ENCODE measurements around the gene DST.

The DST gene
- total RNA-seq, result 11.9 to 23.1 reads per million in 2 donors

DNA sequence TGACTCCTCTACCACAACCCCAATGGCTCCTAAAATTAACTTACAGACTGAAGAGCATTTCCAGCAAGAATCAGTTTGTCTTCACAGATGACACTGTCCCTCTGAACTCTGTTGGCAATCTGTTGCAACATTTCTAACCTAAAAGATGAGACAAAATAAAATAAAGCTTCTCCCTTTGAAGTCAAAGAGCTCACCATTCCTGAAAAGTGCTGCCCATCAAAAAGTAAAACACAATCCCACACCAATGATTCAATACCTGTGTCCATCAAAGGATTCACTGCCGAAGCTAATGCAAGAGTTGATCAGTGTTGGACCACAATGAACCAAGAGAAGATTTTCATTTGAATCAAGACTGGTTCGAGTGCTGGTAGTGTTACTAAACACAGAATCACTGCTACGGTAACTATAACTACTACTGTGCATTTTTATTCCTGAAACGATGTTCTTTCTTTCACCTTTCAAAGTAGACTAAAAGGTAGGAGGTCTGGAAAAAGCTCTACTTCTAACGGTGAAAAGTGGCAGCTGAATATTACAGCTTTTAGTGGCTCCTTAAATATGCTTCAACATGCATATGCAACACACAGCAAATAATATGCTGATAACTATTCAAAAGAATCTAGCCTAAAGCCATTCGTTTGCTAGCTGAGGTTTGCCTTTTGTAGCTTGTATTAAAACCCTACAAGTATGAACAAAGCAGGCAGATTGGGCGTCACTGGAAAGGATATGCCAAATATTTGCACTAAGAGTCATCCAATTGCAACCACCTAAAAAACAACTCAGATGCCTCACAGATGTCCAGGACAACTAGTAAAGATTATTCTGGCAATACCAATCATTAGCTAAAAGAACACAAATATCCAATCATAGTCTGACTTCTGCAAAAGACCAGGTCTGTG lies at the start of gene DST:
Gene DST, minus strand, starts transcription at position 524 of the 896 bp plus-strand sequence.
- DNase-seq, result no peak

DNA sequence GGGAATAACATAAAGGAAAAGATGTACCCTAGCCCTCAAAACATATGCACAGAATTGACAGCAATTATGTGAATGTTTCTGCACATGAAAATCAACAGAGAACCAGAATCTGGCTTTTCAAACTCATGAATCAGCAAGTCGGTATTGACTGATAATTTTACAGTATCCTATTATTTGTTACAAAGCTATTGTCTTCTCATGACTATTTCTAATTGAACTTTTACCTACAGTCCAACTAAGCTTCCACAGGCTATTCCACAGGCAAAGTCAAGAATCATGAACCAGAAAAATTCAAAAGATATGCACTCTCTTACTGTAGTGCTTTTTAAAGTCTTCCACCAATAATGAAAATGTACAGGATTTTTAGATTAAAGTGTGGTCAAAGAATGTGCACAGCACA lies 49.1 kb upstream of the DST start:
- no peak for DNase-seq

DNA sequence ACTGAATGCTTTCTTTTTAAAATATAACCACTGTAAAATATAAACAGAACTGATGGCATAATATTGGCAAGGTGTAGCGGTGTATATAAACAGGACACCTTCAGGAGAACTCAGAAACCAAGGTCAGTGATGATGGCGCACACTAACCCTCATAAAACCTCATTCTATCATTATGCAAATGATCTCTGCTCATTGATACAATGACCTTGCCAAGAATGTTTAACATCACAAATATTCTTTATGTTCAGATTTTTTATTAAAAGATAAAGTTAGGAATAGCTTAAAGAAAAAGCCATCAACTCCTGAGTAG lies 48.6 kb upstream of the DST start:
- DNase-seq, result no peak

DNA sequence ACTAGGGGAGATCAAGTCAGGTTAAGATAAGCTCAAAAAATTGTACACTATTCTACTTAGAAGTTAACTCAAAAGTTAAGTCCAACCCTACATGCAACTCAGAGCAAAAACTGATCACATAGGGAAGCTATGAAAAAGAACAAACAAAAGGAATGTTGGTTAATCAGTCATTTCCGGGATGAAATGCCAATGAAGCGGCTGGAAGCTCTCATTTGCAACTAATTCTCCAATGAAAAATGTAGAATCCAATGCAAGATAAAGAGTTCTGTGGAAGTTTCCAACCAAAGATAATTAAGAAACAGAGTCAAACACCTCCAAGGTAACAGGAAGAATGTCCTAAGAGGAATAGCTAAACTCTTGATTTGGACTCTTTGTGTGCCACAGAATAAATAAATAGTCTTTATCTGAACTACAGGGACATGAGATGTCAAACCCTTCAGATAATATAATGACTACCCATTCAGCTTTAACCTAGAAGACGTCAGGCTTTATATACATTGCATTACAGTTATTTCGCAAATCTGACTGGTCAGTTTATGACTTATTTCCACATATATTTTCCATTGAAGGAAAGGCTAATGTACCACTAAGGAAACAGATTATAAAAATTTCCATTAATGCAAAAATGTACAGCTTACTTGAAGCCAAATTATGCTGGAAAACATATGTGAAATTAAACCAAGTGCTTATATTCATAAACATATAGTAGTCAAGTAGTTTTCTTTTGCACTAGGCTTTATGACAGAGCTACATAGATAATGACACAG lies 48.0 kb upstream of the DST start:
- DNase-seq, result no peak

DNA sequence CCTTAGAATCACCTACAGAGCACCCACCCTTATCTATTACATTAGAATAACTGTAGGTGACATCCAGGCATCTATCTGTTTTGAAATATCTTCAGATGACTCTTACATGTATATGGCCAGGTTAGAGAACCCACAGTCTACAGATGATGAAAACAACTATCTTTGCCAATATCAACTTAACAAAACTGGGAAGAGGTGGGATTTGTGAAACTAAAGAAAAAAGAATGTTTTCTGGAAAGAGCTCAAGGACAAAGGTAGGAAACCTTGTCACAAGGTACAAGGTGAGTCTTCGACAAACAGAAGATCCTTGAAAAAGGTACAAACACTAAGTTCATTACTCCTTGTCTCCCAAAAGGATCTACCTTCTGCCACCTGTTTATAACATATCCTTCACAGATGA lies 47.0 kb upstream of the DST start:
- DNase-seq, result no peak

DNA sequence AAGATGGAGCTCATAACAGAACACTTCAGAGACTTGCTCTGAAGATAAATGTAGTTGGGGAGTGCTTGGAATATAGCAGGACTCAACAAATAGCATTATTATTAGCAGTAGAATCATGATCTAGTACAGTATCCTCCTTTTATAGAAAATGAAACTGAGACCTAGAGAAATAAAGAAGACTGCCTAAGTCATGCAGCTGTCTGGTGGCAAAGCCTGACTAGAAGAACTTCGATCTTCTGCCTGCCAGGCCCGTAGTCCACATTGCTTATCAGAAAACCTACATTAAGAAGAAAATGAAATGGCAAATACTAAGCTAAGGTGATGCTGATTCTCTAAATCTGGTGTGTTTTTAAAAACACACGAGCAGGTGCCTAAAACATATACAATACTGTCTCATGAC lies 46.4 kb upstream of the DST start:
- DNase-seq, result no peak

DNA sequence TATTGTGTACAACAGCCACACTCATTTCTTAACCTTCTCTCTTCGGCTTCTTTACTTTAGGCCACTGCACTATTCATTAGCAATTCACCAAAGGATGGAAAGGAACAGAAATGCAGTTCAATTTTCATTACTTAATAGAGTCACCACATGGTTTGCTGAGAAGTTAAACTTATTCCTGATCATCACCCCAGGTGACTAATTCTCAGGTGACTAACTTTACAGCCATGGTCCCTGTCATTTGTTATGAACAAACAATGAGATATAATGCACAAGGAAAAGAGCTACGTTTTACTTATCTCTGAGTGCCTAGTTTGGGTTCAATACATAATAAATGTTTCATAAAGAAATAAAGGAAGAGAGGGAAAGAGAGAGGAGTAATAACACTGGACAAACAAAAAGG lies 45.8 kb upstream of the DST start:
- DNase-seq, result no peak

DNA sequence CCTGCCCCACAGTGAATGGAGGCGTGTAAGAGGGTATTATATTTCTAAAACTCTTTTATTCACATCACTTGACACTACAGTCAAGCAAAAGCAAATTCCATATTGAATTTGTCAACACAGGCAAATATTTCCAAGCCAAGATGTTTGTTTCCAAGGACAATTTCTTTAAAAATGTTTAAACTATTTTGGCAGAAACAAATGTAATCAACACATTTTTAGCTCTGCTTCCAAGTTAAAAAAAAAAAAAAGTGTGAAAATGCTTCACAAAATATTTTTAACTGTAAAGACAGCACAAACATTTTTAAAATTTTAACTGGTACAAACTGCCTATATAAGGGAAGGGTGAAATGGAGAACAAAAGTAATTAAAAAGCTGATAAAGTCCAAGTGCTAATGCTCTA lies 44.9 kb upstream of the DST start:
- no peak for DNase-seq

DNA sequence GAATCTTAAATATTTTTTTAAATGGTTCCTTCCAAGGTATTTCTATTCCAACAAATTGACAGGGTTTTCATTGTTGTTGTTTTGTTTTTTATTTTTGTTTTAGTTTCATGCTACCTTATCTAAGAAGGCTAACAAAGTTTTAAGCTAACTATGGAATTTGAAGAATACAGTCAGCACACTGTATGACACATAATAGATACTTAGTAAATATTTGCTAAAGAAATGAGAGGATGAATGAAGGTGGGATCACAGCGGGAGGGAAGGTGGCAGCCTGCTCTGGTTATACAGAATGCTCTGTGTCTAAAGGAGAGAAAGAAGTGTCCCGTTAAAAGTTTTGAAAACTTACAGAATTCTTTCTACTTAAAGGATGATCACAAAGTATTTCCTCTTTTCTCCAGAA lies 43.7 kb upstream of the DST start:
- DNase-seq, result no peak

DNA sequence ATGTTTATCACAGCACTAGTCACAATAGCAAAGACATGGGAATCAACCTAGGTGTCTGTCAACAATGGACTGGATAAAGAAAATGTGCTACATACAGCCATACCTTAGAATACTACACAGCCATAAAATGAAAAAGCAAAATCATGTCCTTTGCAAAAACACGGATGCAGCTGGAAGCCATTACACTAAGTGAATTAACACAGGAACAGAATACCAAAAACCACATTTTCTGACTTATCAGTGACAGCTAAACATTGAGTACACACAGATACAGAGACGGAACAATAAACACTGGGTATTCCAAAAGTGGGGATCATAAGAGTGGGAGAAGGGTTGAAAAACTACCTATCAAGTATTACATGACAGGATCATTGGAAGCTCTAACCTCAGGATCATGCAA lies 43.3 kb upstream of the DST start:
- DNase-seq, result no peak

DNA sequence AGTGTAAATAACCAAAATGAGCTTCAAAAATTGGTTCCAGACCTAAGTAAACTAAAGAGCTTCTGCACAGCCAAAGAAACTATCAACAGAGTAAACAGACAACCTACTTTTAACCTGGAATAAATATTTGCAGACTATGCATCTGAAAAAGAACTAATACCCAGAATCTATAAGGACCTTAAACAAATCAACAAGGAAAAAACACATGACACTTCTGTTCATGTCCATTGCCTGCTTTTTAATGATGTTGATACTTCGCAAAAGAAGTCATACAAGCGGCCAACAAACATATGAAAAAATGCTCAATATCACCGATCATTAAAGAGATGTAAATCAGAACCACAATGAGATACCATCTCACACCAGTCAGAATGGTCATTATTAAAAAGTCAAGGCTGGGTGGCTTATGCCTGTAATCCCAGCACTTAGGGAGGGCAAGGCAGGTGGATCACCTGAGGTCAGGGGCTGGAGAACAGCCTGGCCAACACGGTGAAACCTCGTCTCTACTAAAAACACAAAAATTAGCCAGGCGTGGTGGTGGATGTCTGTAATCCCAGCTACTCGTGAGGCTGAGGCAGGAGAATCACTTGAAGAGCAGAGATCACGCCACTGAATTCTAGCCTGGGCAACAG lies 42.5 kb upstream of the DST start:
- DNase-seq, result no peak

DNA sequence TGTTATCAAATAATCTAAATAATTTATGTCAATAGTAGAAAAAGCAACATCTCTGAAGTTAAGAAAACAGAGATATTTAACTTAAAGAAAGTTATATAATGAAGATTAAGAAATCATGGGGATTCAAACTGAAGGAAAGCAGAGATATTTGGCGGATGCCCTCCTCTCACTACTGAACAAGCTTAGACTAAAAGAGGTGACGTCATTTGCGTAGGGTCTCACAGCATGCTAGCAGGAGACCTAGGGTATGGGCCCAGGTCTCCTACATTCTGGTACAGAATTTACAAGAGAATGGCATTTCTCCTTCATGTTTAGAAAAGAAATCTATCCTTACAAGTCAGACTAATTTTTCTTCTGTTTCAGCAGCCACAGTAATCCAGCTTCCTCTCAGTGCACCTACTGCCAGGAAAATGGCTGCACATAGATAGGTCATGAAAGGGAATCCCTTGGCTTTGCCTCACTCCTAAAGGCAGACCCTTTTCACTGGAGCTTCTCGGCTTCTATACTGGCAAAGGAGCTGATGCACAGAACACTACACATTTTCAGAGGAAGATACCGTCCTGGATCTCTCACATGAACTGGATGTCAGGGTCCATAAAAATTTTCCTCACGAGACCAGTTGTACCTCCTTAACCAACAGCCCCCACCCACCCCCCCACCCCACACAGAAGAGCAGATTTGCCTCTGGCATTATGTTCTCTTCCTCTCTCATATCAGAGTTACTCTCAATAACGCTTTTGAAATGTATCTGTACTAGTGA lies 41.8 kb upstream of the DST start:
- no peak for DNase-seq

DNA sequence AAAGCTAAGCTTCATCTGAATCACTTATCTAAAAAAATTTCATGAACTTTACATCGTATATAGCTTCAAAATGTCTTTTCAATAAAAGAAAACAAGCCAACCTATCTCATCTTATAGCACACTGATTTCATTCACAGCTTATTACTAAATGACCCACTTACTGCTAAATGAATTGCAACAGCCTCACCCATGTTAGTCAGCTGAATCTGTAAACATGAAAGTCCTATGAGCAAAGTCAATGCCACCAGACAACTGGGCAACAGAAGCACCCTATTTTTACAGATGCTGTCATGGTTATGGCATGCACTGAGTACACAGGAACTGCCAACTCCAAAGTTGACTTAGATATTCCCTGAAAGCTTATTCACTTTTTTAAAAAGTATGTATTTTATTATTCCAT lies 41.2 kb upstream of the DST start:
- no peak for DNase-seq

DNA sequence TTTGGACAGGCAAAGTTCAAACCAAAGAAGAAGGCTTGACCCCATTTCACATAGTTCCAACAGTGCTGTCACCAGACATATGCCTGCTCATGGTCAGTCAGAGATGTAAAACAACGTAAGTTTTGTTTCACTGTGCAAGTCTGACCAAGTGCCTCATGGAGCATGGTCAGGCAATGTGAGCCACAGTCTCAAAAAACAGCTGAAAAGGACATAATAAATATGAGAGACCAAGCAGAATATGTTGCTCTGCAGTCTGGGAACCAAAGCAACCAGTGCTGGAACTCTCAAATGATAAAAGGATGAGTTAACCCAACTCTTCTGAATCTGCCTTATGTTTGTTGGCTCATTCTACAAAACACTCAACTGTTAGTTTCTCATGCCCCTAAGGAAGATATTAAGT lies 39.9 kb upstream of the DST start:
- no peak for DNase-seq

DNA sequence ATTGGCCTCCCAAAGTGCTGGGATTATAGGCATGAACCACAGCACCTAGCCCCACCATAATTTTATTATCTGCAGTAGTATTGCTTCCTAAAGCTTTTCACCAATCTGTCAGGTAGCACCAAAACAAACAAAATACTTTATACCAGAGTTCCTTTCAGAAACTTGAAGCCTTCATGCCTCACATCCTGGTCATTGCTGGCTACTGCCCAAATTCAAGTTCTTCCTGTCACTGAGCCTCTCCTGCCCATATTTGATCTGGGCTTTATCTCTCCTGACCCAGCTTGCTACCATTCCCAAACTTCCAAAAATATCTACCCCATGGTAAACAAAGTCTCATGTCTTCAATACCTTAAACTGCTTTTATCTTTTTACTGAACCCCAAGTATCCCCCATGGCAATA lies 34.9 kb upstream of the DST start:
- DNase-seq, result no peak

DNA sequence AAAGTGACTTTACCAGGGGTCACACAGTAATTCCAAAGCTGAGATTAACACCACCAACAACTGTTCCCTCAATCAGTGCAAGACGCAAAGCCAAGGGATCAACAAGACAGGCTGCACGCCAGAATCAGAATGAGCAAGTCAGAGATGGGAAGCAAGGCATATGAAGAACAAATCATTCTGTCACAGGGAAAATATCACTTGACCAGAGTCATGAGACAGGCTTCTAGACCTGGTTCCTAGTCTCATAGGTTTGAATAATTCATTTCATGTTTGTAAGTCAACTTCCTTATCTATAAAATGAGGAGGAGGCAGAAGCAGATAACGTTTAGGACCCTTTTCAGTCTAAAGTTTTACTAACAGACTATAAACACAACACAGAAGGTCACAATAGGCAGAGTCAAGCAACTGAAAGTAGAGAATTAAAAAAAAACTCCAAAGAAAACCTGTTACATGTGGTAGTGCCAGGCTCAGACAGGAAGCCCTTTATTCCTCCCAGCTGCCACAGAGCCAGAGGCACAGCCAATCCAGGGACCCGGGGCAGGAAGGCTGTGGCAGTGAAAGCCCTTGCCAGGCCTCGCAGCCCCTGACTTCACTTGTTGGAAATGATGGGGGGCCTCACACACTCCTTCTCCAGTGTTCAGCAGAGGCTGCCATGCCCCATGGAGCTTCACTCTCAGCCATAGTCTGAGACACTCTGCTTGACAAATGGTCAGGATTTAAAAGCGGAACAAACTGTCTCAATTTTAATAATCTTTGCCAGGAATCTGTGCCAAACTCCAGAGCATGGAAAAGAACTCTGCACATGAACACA lies 29.2 kb upstream of the DST start:
- DNase-seq, result no peak

DNA sequence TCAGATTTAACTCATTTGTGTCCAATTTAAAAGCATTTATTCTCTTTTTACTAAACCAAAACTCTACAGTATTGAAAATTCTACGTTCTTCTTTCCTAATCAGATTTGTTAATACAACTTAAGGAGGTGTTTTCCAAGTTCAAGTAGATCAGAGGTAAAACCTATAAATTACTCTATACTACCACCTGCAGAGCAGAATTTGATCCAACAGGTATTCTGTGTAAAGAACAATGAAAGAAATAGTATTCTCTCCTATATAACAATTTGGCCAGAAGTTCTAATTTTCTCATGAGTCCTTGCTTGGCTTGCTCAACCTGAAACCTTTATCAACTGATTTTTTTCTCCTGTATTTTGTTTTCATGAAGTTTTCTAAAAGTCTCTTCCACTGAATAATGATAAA lies 28.5 kb upstream of the DST start:
- DNase-seq, result no peak

DNA sequence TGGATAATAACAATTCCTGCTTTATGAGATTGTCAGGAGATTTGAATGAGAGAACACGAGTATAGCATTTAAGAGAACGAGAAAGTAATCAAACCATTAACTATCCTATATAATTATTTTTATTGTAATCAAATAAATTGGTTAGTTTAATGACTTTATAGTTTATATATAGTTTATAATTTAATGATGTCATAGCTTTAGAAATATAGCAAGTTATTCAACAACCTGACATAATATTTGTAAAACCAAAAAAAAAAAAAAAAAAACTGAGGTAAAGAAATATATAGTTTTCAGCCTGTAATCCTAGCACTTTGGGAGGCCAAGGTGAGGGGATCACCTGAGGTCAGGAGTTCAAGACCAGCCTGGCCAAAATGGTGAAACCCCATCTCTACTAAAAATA lies 26.4 kb upstream of the DST start:
- no peak for DNase-seq

DNA sequence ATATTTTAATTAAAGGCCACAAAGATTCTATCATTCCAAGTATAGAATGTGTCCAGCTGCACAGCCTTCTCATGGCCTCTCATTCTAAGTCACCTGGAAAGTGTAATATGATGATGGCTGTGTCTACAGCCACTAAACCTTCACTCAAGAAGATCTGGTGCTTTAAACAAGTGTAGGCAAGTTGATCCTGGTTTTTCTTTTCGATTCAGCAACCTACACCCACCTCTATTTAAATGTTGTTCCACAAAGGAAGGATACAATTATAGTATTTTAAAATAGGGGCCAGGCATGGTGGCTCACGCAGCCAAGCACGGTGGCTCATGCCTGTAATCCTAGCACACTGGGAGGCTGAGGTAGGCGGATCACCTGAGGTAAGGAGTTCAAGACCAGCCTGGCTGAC lies 25.5 kb upstream of the DST start:
- no peak for DNase-seq

DNA sequence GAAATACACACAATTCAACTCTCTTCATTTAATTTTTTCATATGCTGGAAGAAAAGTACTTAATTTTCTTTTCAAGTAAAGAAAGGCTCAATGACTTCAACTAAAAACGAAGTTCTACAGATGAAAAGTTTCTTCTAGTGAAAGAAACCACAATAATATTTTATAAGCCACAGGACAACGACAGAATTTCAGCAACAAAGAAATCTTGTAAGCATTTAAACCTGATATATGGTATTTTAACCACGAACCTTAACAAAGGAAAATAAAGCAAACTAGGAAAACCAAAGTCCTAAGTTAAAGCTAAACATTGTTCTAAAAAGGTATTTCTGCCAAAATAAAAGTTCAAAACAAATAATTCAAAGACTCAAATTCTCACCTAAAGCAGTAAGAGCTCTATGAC lies 24.6 kb upstream of the DST start:
- no peak for DNase-seq

DNA sequence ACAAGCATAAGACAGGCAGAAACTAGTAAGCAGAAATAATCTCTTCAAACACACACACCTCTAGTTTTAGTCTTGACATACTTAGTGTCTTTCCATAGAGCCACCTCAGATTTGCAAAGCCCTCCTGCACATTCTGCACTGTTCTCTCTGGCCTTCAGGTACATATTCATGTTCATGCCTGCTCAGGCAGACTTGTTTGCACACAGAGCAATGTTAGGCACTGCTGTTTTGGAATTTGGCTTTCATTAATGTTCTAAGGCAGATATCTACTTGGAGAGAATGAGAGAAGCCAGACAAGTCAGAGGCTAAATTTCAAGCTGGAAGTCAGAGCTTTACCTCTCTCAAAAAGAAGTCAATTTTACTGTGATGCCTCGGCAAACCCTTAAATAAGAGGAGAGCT lies 21.3 kb upstream of the DST start:
- no peak for DNase-seq

DNA sequence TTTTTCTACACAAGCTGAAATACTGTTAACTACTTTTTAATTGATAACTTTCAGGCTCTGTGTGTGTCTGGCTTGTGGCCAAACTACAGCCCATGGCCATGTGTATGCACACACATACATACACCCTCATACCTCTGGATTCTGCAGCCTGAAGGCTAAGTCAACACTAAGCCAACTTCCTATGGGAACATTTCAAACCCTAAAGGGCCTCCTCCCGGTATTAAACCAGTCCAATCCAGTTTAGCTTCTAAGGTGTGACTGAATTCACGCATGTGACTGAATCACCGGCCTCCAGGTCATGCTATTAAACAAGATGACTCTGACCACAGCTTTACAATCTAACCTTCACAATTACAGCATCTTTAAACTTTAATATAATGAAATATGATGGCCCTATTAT lies 20.7 kb upstream of the DST start:
- DNase-seq, result no peak

All from activated gamma-delta T cell (primary cell).